AG04450 (cell line): ENCODE measurements around the gene CHRNB4. TPM values are rescaled to one million over a fixed set of nuclear protein-coding genes. Genes with fewer than 3 reads are reported as not detected.

Experiments
- CTCF ChIA-PET: fragments of 300-600, 350-600 bp; formaldehyde crosslinking; extraction: SDS; loops from one replicate; lab custom pipeline; 2022; ENCODE audit warnings: antibody characterized with exemption, inconsistent platforms; lab: Charles Lee
- POLR2A ChIA-PET: fragments of 350-600 bp; formaldehyde crosslinking; extraction: SDS; loops from one replicate; lab custom pipeline; 2021; ENCODE audit warnings: antibody characterized with exemption, inconsistent platforms; lab: Yijun Ruan, JAX
- DNase-seq: peaks from one replicate; pipeline ENCODE4 v3.0.0-alpha.2; 2011; ENCODE audit warnings: low read depth, low spot score
- H3K27ac ChIP-seq: one replicate; pipeline ENCODE4 v1.5.1; 2012; ENCODE audit warnings: low read depth, low read length, control low read depth
- H3K27me3 ChIP-seq: one replicate; pipeline ENCODE4 v1.6.0; 2012; ENCODE audit warnings: low read length; ENCODE audit not compliant: control insufficient read depth, insufficient read depth
- H3K4me3 ChIP-seq: 2 replicates; pipeline ENCODE4 v1.5.1; 2011; ENCODE audit warnings: mild to moderate bottlenecking, low read depth, low read length, control low read depth
- H3K9me3 ChIP-seq: 2 replicates; pipeline ENCODE4 v1.5.1; 2012; ENCODE audit warnings: low read length; ENCODE audit not compliant: control insufficient read depth, insufficient read depth
- polyA plus RNA-seq: library from polyadenylated mRNA; depleted of rRNA; stranded (reverse); fragments of >200 nt; gene quantifications from 2 replicates; pipeline ENCODE4 v1.2.3, GENCODE V29; 2011; rRNA removed
- small RNA-seq: library from RNA; depleted of rRNA; stranded (forward); fragments of <200 nt; gene quantifications from one replicate; pipeline ENCODE3, GENCODE V24; 2012; ENCODE audit warnings: low read depth; ENCODE audit not compliant: insufficient read length
- TF ChIP-seq, protein P1 (sequence below): IDR thresholded peaks from 2 replicates; pipeline ENCODE4 v1.5.1; 2011; ENCODE audit warnings: low read depth, low read length, control low read depth, inconsistent platforms

The CHRNB4 gene
- polyA plus RNA-seq, 1 experiment, result not detected

GRCh38 chr15:78599189-78599588 is 41.8 kb downstream of the CHRNB4 start:
- Histone ChIP-seq H3K4me3 (no peak overlapping the region), H3K27ac (no peak overlapping the region), H3K9me3 (no peaks in the 10 kb centered on the region), H3K27me3 (no peaks in the 10 kb centered on the region)
- POLR2A ChIA-PET, result no interaction called here
- TF ChIP-seq, protein P1, sequence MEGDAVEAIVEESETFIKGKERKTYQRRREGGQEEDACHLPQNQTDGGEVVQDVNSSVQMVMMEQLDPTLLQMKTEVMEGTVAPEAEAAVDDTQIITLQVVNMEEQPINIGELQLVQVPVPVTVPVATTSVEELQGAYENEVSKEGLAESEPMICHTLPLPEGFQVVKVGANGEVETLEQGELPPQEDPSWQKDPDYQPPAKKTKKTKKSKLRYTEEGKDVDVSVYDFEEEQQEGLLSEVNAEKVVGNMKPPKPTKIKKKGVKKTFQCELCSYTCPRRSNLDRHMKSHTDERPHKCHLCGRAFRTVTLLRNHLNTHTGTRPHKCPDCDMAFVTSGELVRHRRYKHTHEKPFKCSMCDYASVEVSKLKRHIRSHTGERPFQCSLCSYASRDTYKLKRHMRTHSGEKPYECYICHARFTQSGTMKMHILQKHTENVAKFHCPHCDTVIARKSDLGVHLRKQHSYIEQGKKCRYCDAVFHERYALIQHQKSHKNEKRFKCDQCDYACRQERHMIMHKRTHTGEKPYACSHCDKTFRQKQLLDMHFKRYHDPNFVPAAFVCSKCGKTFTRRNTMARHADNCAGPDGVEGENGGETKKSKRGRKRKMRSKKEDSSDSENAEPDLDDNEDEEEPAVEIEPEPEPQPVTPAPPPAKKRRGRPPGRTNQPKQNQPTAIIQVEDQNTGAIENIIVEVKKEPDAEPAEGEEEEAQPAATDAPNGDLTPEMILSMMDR, result no peak
- DNase-seq, result no peak
- CTCF ChIA-PET, result no interaction called here

- no peaks in the 10 kb centered on the region for H3K9me3 ChIP-seq
- no peak overlapping the region for H3K4me3 ChIP-seq
- no peak for DNase-seq
- POLR2A ChIA-PET, result no interaction called here
- H3K27me3 ChIP-seq, result no peaks in the 10 kb centered on the region
- TF ChIP-seq, protein P1, result no peak
- no peak overlapping the region for H3K27ac ChIP-seq
- CTCF ChIA-PET, result no interaction called here
Observed at GRCh38 chr15:78598348-78598747, 42.7 kb downstream of the CHRNB4 start.

DNA sequence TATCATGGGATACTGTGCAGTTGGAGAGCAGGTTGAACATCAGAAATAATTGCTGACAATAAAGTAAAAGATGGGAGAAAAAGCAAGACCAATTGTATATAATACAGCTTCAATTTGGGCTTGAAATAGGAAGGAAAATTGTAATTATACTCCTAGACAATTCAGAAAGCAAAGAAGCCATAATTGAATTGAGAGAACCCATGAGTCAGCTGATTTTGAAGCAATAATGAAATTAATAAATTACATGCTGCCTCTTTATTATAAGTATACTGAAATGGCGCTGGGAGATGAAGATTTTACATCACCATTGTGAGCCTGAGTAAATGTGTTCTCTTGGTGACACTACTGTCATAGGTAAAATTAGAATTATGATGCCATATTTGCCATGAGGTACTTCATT is 43.4 kb downstream of the CHRNB4 start:
- no peaks in the 10 kb centered on the region for H3K27me3 ChIP-seq
- DNase-seq, result no peak
- TF ChIP-seq, protein P1, result no peak
- no peak overlapping the region for H3K27ac ChIP-seq
- POLR2A ChIA-PET, result no interaction called here
- CTCF ChIA-PET, result no interaction called here
- H3K4me3 ChIP-seq, result no peak overlapping the region
- H3K9me3 ChIP-seq, result no peaks in the 10 kb centered on the region

DNA sequence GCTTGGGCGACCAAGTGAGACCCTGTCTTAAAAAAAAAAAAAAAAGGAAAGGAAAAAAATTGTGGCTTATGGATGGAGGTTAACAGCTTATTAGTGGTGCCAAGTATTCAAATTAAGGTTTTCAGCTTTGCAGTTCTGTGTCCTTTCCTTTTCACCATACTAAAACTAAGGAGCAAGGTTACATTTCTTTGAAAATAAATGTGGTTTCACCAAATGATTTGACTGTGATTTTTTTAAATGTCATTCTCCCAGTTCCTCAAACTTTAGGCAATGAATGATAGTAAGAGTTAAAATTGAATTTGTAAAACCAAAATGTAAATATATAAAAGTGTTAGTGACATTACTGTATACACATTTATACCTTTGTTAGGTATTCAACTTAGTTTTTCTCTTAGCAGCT is 66.1 kb downstream of the CHRNB4 start:
- Histone ChIP-seq H3K27ac (no peak overlapping the region), H3K9me3 (no peaks in the 10 kb centered on the region), H3K4me3 (no peak overlapping the region), H3K27me3 (no peaks in the 10 kb centered on the region)
- ChIA-PET POLR2A (no interaction called here), CTCF (no interaction called here)
- no peak for DNase-seq
- TF ChIP-seq, protein P1, result no peak

Small RNAs within 50 kb of the gene (small RNA-seq; reads per million reads assigned to genes)
- not detected for gene AC067863.2

Other genes starting within 250 kb of the CHRNB4 start
- gene IREB2, start 203.0 kb downstream of the CHRNB4 start, polyA plus RNA-seq, result 21.5 and 30.4 TPM in 2 replicates
- 3.6 and 4.1 TPM in 2 replicates for gene HYKK, start 133.6 kb downstream of the CHRNB4 start, polyA plus RNA-seq
- gene PSMA4, start 100.8 kb downstream of the CHRNB4 start, polyA plus RNA-seq, result 270 and 395 TPM in 2 replicates
- 4.3 and 5.2 TPM in 2 replicates for gene CHRNA5, start 75.7 kb downstream of the CHRNB4 start, polyA plus RNA-seq
- not detected in 2 replicates for gene CHRNA3, start 20.2 kb downstream of the CHRNB4 start, polyA plus RNA-seq
- 5.0 and 6.4 TPM in 2 replicates for gene ADAMTS7, start 170.3 kb upstream of the CHRNB4 start, polyA plus RNA-seq
- 355 and 426 TPM in 2 replicates for gene MORF4L1, start 231.7 kb upstream of the CHRNB4 start, polyA plus RNA-seq